Activated CD8-positive, alpha-beta memory T cell treated with anti-CD3 and anti-CD28 coated beads for 4 hours (primary cell): ENCODE measurements around the gene RPUSD3.
"Not testable (repeated sequence)": the region's sequence is repeated elsewhere in the genome, so short reads cannot be mapped to it uniquely, and the experiment has no call there.

Experiments used
- DNase-seq, 2 donors: peaks; one replicate each; pipeline ENCODE4 v3.0.0-alpha.2; 2020; ENCODE audit warnings: low read depth in 2 of 2

RPUSD3 gene

DNA sequence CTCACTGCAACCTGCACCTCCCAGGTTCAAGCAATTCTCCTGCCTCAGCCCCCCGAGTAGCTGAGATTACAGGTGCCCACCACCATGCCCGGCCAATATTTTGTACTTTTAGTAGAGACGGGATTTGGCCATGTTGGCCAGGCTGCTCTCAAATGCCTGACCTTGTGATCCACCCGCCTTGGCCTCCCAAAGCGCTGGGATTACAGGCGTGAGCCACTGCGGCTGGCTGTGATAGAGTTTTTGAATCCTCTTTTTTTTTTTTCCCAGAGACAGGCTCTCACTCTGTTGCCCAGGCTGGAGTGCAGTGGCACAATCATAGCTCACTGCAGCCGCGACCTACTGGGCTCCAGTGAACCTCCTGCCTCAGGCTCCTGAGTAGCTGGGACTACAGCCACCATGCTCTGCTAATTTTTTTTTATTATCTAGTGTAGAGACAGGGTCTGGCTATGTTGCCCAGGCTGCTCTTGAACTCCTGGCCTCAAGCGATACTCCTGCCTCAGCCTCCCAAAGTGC, 21.4 kb upstream of the RPUSD3 start:
- not testable (repeated sequence) for DNase-seq

DNA sequence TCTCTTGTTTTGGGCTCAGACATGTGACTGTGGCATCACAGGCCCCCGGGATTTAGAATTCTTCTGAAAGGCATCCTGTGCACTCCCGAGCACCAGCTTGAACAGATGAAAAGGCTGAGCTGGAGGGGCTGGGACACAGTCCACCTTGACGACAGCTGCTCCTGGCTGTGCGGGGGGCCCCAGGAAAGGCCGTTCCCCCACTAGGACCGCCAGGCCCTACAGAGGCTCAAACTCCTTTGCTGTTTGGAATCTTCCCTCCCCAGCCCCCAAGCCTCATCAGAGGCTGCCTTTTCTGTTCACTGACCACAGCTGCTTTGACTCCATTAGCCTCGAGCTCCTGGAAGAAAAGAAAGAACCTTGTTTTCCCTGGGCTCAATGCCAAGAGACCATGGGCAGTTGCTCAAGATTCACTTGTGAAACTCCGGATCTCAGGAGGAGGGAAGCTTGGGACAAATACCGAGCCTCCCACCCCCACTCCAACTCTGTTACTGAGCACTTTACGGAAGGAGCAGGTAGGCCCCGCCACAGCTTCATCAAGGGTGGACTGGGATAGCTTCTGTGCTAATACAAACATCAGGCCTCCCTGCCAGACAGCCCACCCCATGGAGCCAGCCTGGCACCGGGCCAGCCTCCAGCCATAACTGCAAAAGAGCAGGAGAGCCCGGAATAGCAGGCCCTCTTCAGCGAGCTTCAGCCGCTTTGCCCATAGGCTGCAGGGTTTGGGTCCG, 20.6 kb upstream of the RPUSD3 start:
- DNase-seq: no peak

DNA sequence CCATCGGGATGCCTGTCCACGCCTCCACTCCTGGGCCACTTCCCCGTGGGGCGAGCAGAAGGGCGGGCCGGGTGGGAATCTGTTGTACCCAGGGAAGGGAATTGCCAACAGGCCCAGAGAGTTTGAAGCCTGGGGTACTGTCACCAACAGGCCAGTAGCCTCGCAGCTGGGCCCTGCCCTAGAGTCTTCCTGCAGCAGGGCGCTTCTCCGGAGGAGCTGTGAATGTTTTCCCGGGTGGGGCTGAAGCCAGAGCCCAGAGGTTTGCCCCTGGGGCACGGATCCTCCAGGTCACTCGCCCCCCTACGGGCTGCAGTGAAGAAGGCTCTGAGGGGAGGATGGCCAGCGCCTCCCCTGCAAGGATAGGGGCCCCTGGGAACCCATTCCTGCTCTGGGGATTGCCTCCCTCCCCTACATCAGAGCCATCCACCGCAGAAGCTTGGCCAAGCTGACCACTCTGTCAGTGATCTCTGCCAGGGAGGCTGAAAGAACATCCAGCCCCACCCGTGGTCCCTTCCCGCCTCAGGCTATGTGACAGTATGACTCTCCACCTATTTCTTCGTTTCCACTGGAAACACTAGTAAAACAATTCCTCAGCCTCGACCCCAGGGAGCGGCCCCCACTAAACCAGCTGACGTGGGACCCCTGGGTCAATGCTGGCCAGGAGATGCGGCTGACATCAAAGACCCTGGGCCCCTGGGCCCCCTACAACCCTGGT, 19.4 kb upstream of the RPUSD3 start:
- no peak for DNase-seq

DNA sequence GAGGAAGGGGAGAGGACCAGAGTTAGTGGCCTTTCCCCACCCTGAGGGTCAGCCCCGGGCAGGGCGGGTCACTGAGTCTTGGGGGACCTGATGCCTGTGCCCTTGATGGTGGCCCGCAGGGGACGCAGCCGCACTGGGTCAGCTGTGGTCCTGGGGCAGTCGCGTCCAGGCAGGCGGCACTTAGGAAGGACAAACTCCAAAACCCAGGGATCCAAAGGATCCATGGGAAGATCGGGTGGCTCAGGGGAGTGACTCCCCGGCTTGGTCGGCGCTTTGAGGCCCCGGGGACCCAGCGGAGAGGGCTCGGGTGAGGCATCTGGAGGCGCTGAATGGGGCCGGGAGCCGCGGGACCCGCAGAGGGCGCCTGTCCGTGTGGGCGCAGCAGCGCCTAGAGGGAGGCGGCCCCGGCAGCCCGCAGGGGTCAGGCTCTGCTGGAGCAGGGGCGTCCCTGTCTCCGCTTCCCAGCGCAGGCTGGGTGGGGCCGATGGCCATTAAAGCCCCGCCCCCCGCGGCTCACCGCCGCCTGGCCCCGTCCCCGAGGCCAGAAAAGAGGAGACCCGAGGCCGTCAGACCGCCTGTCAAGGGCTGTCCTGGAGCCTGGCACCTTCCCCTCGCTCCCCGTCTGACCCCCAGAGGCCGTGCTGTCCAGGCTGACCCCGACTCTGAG, 18.7 kb upstream of the RPUSD3 start:
- no peak for DNase-seq

DNA sequence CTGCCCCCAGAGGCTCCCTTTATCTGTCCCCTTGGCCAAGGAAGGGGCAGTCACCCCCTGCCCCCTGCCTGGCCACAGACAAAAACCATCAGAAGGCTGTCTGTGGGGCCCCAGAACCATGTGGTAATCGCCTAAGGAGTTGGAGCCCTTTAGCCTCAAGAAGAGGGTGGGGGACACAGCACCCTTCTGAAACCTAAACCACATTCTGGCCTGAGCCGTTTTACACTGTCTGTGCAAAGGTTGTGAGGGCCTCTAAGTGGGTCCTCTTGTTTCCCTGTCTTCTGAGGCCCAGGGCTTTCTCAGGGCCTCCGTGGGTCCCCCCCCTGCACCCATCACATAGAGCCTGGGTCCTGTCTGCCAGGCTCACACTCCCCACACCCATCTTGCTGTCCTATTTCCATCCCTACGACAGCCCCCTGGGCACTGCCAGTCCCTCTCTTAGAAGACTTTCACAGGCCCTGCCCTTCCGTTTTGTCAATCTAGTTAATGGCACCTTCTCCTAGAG, 17.9 kb upstream of the RPUSD3 start:
- DNase-seq: no peak

DNA sequence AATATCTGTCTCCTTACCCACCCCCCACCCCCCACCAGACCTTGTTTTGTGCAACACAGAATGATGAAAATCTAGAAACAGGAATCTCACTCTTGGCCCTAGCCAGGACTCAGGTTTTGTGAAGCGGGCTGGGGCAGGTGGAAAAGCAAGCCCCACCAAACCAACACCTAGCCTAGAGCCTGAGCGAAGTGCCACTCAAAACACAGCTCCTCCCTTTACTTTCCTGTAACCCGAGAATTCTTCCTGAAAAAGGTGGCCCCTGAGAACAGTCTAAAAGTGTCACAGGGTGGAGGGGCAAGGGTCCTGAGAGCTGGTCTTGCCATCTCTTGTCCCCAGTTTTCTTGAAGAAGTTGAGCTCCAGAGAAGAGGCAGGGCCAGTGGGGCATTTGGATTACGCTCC, 17.4 kb upstream of the RPUSD3 start:
- no peak for DNase-seq

DNA sequence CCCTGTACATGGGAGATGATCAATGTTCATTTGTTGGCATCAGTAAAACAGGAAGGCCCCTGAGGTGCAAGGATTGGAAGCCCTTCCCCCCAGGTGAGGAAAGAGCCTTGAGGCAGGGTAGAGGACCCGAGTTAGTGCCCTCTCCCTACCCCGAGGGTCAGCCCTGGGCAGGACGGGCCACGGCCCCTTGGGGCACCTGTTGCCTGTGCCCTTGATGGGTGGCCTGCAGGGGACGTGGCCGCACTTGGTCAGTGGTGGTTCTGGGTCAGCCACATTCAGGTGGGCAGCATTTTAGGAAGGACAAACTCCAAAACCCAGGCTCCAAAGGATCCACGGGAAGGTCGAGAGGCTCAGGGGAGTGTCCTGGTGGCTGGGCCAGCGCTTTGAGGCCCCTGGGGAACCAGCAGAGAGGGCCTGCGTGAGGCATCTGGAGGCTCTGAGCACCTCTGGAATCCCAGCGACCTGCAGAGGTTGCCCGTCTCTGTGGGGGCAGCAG, 15.8 kb upstream of the RPUSD3 start:
- no peak for DNase-seq

DNA sequence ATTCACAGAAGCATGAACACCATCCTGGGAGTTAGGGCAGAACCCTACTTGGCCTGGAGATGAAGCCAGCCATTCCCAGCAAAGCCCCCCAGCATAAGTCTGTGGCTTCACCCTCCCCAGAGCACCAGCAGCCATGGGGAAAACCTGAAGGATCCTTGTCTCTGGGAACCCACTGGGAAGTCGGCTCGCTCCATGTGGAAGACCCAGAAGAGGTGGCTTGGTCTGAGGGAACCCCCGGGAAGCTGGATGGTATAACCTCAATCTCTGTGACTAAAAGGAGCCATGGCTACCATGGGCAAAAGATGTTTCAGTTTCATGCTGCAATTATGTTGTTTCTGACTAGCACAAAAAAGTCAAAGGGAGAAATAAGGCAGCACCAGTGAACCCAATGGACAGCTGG, 11.8 kb upstream of the RPUSD3 start:
- no peak for DNase-seq

DNA sequence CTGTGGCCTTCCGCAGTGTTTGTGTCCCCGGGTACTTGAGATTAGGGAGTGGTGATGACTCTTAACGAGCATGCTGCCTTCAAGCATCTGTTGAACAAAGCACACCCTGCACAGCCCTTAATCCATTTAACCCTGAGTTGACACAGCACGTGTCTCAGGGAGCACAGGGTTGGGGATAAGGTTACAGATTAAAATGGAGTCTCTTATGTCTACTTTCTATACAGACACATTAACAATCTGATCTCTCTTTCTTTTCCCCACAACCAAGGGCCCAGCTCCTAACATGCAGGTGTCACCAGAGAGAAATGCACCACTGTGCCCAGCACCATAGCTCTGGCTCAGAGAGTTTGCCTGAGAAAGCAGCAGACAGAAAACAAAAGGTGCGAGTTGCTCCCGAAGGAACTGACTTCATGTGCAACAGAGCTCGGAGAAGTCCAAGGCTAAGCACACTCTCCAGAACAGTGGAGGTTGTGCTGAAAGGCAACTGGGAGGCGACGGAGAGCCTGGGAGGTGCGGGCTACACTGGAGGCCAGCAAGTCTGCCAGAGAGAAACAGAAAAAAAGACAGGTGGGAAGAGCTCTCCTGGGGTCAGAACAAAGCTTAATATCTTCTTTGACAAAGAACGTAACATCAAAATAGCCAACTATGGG, 10.6 kb upstream of the RPUSD3 start:
- not testable (repeated sequence) for DNase-seq

DNA sequence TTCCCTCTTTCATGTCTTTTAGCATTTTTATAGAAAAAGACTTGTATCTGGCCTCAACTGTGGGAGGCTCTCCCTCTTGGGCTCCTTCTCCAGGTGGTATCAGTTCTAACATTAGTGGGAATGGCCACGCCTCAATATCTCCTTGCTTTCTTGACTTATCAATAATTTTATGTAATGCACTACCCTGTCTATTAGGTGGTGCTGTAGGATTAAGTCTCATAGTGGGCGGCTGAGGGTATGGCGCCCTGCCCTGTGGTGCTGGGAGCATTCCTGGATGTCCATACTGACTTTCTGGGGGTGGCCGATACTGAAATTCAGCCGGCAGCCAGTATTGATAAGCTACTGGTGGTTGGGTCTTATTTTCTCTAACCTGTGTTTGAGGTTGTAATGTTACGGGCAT, 8.7 kb upstream of the RPUSD3 start:
- no peak for DNase-seq

DNA sequence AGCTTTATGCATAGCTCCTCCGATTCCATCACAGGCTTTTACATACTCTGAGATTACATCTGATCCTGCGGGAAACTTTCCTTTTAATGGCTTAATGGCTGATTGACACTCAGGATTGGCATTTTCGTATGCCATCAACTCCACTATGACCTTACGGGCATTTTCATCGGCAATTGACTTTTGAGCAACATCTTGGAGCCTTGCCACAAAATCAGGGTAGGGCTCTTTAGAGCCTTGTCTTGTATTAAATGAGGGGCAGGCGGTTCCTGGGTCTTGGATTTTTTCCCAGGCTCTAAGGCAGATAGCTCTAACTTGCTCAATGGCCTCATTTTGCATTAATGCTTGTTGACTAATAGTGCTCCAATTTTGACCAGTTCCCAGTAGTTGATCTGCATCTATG, 8.1 kb upstream of the RPUSD3 start:
- not testable (repeated sequence) for DNase-seq

DNA sequence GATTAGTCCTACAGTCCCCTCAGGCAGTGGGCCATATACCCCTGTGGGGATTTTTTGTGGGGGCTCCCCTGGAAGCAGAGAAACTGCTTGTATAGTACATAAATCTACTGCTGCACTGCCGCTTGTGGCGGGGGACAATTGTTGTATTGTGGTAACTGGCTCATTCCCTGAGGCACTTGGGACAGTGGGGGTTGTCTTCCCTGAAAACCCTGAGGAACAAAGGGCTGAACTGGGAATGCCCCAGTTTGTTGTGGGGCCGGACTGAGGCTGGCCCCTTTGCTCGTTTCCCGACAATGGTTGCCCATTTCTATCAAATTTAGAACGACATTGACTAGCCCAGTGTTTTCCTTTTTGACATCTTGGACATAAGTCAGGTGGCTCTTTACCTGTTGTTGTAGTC, 7.6 kb upstream of the RPUSD3 start:
- not testable (repeated sequence) for DNase-seq

DNA sequence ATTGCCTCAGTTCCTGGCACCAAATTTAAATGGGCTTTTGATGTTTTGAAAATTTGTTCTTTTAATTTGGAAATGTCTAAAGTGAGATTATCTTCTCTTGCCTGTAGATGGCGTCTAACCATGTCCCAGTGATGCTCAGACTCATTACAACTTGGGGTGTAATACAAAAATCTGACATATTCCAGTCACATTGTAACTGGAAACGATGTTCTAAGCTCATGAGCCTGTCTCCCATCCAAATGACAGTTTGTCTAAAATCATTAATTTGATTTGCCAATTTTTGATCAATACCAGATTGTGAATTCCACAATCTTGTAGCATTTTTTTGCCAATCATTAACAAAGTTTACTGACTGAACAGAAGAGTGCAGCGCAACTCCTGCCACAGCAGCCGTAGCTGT, 5.1 kb upstream of the RPUSD3 start:
- DNase-seq: not testable (repeated sequence)

DNA sequence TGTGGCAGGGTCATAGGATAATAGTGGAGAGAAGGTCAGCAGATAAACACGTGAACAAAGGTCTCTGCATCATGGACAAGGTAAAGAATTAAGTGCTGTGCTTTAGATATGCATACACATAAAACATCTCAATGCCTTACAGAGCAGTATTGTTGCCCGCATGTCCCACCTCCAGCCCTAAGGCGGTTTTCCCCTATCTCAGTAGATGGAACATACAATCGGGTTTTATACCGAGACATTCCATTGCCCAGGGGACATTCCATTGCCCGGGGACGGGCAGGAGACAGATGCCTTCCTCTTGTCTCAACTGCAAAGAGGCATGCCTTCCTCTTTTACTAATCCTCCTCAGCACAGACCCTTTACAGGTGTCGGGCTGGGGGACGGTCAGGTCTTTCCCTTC, 4.1 kb upstream of the RPUSD3 start:
- not testable (repeated sequence) for DNase-seq

DNA sequence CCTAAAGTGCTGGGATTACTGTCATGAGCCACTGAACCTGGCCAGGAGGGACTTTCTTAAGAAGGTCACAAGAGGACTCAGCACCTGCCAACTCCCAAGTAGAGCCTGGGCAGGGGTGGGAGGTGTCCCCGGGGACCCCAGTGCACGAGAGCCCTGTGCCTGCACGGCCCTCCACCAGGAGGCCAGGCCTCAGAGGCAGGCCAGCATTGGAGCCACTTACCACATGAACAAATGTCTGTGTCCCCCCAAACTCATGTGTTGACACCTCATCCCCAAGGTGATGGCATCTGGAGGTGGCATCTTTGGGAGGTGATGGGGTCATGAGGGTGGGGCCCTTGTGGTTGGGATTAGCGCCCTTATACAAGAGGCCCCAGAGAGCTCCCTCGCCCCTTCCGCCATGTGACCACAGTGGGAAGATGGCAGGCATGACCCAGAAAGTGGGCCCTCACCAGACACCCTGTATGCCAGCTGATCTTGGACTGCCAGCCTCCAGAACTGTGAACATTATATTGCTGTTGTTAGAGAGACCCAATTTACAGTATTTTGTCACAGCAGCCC, 3.2 kb upstream of the RPUSD3 start:
- no peak for DNase-seq

DNA sequence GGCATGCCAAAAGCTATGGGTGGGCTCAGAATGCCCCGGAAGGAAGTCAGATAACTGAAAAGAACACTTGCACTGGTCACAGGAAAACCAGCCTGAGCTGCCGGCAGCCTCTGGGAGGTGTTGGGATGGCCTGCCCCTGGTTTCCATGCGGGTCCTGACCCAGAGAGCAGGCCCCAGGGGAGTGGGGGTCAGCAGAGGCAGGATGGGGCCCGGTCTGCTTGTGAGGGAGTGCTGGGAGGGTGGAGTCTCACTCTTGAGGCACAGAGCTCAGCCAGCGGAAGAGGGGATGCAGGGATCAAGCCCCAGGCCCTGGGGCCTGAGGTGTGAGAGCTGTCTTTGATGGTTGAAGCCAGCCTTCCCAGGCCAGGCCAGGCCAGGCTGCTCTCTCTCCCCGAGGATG, 2.4 kb upstream of the RPUSD3 start:
- no peak for DNase-seq

DNA sequence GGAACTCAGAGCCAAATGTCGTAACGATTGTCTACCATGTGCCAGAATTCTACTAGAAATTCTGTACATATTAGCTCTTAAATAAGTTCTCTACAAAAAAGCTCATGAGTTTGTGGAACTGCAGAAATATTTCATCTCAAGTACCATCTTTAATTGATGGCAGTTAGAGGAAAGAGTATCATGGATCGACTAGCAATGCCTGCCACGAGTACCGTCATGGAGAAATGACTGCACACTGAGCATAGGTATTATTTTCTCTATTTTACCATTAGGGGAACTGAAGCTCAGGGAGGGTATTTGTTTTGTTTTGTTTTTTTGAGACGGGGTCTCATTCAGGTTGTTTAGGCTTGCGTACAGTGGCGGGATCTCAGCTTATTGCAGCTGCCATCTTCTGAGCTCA, 2.8 kb downstream of the RPUSD3 start:
- DNase-seq: no peak

DNA sequence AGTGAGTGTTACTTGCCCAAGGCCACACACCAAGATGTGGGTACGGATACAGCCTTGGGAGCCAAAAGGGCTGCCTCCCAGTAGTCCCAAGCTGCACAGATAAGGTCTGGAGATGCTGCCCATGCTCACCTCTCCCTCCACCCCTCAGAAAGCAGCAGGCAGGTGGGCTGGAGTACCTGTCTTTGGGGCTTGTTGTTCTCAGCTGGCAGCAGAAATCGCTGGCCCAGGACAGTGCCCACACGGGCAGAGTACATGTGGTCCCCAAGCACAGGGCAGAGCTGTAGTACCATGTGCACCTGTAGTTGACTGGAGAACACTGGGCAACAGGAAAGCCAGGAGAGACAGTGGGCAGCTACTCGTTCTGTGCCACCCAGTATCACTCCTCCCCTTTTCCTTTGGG, 5.0 kb downstream of the RPUSD3 start:
- DNase-seq: no peak

DNA sequence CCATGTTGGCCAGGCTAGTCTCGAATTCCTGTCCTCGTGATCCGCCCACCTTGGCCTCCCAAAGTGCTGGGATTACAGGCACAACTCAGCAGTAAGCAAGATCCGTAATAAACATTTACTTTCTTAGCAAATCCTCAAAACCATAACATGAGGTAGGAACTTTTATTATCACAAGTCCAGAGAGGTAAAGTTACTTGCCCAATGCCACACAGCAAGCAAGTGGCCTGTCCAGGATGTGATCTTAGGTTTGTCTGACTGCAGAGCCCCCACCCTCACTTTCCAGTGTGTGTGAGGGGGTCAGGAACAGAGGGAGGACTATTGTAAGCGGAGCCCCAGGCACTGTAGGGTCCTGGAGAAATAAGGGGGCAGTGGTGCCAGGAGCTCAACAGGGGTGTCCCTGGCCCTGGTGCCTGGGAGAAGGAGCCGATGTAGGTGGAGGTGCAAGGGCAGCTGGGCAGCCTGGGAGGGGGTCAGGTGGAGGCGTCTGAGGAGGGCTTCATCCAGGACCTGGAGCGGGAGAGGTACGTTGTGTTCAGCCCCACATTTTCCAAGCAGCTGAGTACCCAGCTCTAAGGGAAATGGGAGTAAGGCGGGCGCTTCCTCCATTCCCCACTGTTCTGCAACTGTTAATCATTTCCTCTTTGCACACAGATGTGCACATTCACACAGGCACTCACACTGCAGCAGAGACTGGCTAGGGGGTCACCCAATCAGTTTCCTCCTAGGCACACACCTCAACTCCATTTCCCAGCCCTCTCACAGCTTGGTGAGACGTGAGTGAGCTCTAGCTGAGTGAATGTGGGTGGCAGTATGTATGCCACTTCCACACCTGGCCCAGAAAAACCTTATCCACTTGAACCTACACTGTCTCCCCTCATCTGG, 5.9 kb downstream of the RPUSD3 start:
- DNase-seq: no peak
